ENCODE data around the gene PCDHB9.
"Not testable (repeated sequence)": the region's sequence is repeated elsewhere in the genome, so short reads cannot be mapped to it uniquely, and the experiment has no call there.

DNA sequence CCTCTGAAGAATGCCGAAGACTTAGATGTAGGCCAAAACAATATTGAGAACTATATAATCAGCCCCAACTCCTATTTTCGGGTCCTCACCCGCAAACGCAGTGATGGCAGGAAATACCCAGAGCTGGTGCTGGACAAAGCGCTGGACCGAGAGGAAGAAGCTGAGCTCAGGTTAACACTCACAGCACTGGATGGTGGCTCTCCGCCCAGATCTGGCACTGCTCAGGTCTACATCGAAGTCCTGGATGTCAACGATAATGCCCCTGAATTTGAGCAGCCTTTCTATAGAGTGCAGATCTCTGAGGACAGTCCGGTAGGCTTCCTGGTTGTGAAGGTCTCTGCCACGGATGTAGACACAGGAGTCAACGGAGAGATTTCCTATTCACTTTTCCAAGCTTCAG is 27.6 kb downstream of the PCDHB9 start:
- TF ChIP-seq, protein P1, sequence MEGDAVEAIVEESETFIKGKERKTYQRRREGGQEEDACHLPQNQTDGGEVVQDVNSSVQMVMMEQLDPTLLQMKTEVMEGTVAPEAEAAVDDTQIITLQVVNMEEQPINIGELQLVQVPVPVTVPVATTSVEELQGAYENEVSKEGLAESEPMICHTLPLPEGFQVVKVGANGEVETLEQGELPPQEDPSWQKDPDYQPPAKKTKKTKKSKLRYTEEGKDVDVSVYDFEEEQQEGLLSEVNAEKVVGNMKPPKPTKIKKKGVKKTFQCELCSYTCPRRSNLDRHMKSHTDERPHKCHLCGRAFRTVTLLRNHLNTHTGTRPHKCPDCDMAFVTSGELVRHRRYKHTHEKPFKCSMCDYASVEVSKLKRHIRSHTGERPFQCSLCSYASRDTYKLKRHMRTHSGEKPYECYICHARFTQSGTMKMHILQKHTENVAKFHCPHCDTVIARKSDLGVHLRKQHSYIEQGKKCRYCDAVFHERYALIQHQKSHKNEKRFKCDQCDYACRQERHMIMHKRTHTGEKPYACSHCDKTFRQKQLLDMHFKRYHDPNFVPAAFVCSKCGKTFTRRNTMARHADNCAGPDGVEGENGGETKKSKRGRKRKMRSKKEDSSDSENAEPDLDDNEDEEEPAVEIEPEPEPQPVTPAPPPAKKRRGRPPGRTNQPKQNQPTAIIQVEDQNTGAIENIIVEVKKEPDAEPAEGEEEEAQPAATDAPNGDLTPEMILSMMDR (IDR thresholded peaks at IDR 0.05), result not testable (repeated sequence)
- not testable (repeated sequence) for TF ChIP-seq EP300, POLR2AphosphoS5, POLR2A (IDR thresholded peaks at IDR 0.05)
